HG03460 (cell line): ENCODE results near the gene UHMK1.
"Not testable (repeated sequence)": the region's sequence is repeated elsewhere in the genome, so short reads cannot be mapped to it uniquely, and the experiment has no call there.

Experiments
- ATAC-seq: cut with Tn5 transposase; IDR thresholded peaks from one replicate; pipeline ENCODE4 v1.9.1; 2021; ENCODE audit not compliant: unreplicated experiment

The UHMK1 gene

GRCh38 chr1:162564762-162565218 is 67.2 kb downstream of the UHMK1 start:
- ATAC-seq: no peak

DNA sequence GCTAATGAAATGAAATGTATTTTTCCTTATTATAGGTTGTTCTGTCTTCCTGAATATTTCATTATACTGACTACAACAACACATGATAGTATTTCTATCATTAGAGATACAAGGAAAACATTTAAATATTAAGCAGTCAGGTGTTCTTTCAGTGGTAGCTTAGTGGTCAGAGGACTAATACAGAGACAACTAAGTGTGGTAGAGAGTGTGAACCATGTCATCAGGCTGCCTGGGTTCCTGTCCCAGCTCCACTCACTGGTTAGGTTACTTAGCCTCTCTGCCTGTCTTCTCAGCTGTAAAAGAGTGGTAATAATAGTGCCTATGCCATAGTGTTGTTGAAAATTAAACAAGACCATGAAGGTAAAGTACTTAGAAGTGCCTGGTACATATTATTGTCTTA is 67.8 kb downstream of the UHMK1 start:
- no peak for ATAC-seq

GRCh38 chr1:162566870-162567269 is 69.3 kb downstream of the UHMK1 start:
- ATAC-seq: no peak

DNA sequence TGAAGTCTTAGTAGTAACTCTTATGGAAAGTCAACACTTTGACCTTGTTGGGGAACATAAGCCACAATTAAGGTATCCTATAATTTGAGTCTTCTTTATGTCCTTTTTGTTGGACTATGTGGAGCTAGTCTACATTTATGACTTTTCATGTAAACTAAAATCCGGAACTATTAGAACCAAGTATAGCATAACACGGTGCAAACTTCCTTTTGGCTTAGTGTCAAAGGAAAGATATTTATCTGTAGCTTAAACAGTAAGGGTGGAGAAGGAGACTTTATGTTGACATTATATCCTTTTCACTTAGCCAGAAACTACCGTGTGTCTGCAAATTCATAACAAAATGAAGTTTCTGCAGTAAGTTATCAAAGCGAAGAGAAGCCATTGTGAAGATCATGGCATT is 71.2 kb downstream of the UHMK1 start:
- ATAC-seq: no peak

GRCh38 chr1:162570718-162571117 is 73.1 kb downstream of the UHMK1 start:
- no peak for ATAC-seq

DNA sequence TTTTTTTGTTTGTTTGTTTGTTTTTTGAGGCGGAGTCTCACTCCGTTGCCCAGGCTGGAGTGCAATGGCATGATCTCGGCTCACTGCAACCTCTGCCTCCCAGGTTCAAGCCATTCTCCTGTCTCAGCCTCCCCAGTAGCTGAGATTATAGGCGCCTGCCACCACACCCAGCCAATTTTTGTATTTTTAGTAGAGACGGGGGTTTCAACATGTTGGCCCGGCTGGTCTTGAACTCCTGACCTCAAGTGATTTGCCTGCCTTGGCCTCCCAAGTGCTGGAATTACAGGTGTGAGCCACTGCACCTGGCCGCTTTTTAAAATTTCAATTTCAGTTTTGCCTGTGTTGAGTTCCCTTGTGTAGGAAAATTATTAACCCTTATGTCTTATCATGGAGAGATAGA is 73.5 kb downstream of the UHMK1 start:
- ATAC-seq: not testable (repeated sequence)

GRCh38 chr1:162571696-162572095 is 74.1 kb downstream of the UHMK1 start:
- no peak for ATAC-seq

GRCh38 chr1:162573136-162573535 is 75.5 kb downstream of the UHMK1 start:
- ATAC-seq: no peak

GRCh38 chr1:162578071-162578700 is 80.6 kb downstream of the UHMK1 start:
- no peak for ATAC-seq

- ATAC-seq: no peak
Observed at GRCh38 chr1:162578936-162579335, 81.3 kb downstream of the UHMK1 start.
